ENCODE data around the gene BAG5. TPM values are rescaled to one million over a fixed set of nuclear protein-coding genes. Genes with fewer than 3 reads are reported as not detected.

BAG5 gene
- total and polyA plus RNA-seq, 2 of the 8 experiments (the other 6 are each of a cell fraction or from before 2014, with no cell fraction given) = 7.4 to 29.5 TPM

- no peak overlapping the region for H3K23ac ChIP-seq (ENCODE audit: insufficient read length)
- H2AK5ac ChIP-seq (ENCODE audit: low read depth, low read length) = peak overlapping the region; percentile 56; the same call in 1 of the 2 replicates
- ChIA-PET CTCF (ENCODE audit: partially characterized antibody) (interaction anchor here (0.9 to 28.8 kb wide), 7 partner anchors 9 to 437 kb away, joined by 3 to 921 read pairs (median 4); partner anchors contain the start of genes CKB and TRMT61A), POLR2A (ENCODE audit: partially characterized antibody) (interaction anchor here (1.6 to 29.8 kb wide), 6 partner anchors 10 to 209 kb away, joined by 3 to 844 read pairs (median 20); partner anchors contain the start of genes BAG5, CKB, COA8 and EIF5)
- H3K9ac ChIP-seq (replicated peaks in 1 of 4; ENCODE audit: extremely low read depth in 1 of 4, low read depth in 3 of 4, low read length in 3 of 4) = peak overlapping the region in 2 of 4 experiments; percentile 68 to 75; a peak in 4 of 7 replicates
- no peaks in the 10 kb centered on the region for H3K9me3 ChIP-seq (ENCODE audit: insufficient read depth in 2 of 2, low read depth in 1 of 2, low read length in 1 of 2)
- peak in 1 of 2 experiments; percentile 90 for DNase-seq (ENCODE audit: low read depth in 1 of 2, low spot score in 2 of 2)
- peak overlapping the region; percentile 40 to 86 for H3K4me2 ChIP-seq (ENCODE audit: insufficient read depth in 1 of 2, low read depth in 2 of 2, low read length in 2 of 2)
- peak overlapping the region; percentile 81; the same call in 1 of the 2 replicates for H2BK15ac ChIP-seq (ENCODE audit: low read length)
- WGBS, 2 experiments (ENCODE audit: extremely low coverage in 1 of 2, insufficient coverage in 1 of 2, insufficient read length in 1 of 2, insufficient replicate concordance in 2 of 2, low coverage in 1 of 2, low lambda C conversion rate in 2 of 2, missing lambda C conversion rate in 1 of 2) = 3% methylated on average over 10 of the region's 18 CpGs; no CpG with 5 or more reads in 1 of the 2 experiments
- H2AFZ ChIP-seq (ENCODE audit: low read length) = no peak overlapping the region
- H3K56ac ChIP-seq (replicated peaks; ENCODE audit: insufficient read length, low read depth, low read length) = peak overlapping the region; percentile 82
- H3K36me3 ChIP-seq (ENCODE audit: control insufficient read depth in 2 of 4, insufficient read depth in 4 of 4, low read length in 3 of 4) = no peaks in the 10 kb centered on the region
- H3K79me1 ChIP-seq (ENCODE audit: low read depth, low read length) = no peaks in the 10 kb centered on the region
- H3K27ac ChIP-seq (ENCODE audit: low read depth, low read length) = peak overlapping the region; percentile 94
- H2BK5ac ChIP-seq (ENCODE audit: low read depth, low read length) = peak overlapping the region; percentile 99; the same call in 1 of the 2 replicates
- no peak overlapping the region for H3K14ac ChIP-seq (ENCODE audit: insufficient read length)
- H4K5ac ChIP-seq (ENCODE audit: insufficient read length, low read depth, low read length) = peak overlapping the region; percentile 92
- H3K79me2 ChIP-seq (ENCODE audit: control insufficient read depth in 1 of 2, insufficient read depth in 2 of 2, low read length in 2 of 2) = no peaks in the 10 kb centered on the region
- peak overlapping the region; percentile 100 for H3K4ac ChIP-seq (replicated peaks; ENCODE audit: insufficient read length, low read depth, low read length)
- peak overlapping the region; percentile 96 for H2BK120ac ChIP-seq (replicated peaks; ENCODE audit: low read depth, low read length)
- no peak for FAIRE-seq
- H3K18ac ChIP-seq (ENCODE audit: extremely low read depth, low read length) = peak overlapping the region; percentile 99
- peak overlapping the region; percentile 100 for H4K91ac ChIP-seq (replicated peaks; ENCODE audit: insufficient read length, low read length)
- H3K23me2 ChIP-seq (ENCODE audit: low read depth, low read length) = no peaks in the 10 kb centered on the region
- peak overlapping the region in 3 of 4 experiments; percentile 16 to 50 (median 28); a peak in 5 of 8 replicates for H3K4me3 ChIP-seq (ENCODE audit: extremely low read depth in 1 of 4, insufficient read depth in 2 of 4, low read depth in 3 of 4, low read length in 4 of 4)
- H3K27me3 ChIP-seq (replicated peaks in 1 of 4; ENCODE audit: control insufficient read depth in 3 of 4, extremely low read depth in 1 of 4, insufficient read depth in 3 of 4, low read length in 3 of 4) = no peaks in the 10 kb centered on the region; a peak in 2 of 7 replicates
- peak overlapping the region; percentile 100 for H2BK20ac ChIP-seq (ENCODE audit: low read length)
- H4K8ac ChIP-seq (ENCODE audit: extremely low read depth, insufficient read depth, low read length) = peak overlapping the region; percentile 93; the same call in 1 of the 2 replicates
- peak overlapping the region; percentile 99; the same call in 1 of the 2 replicates for H2BK12ac ChIP-seq (ENCODE audit: low read depth, low read length)
- peaks cover 0 to 34% (median 29%) of the 10 kb centered on the region in 4 experiments; a peak in 6 of 7 replicates for H3K4me1 ChIP-seq (replicated peaks in 1 of 4; ENCODE audit: control insufficient read depth in 3 of 4, insufficient read depth in 4 of 4, low read length in 3 of 4)
- H4K20me1 ChIP-seq (replicated peaks in 1 of 2; ENCODE audit: control insufficient read depth in 1 of 2, insufficient read depth in 2 of 2, low read length in 2 of 2) = peaks cover 0 to 8% of the 10 kb centered on the region in 2 experiments
- TF ChIP-seq NRF1 (IDR thresholded peaks at IDR 0.05; ENCODE audit: low read depth, low read length) = no peak
- no peak for TF ChIP-seq RXRA (IDR thresholded peaks at IDR 0.05; ENCODE audit: insufficient read depth, low read depth, low read length)
- peak; percentile 89 for TF ChIP-seq CREB1 (IDR thresholded peaks at IDR 0.05)
- TF ChIP-seq CBX5 (IDR thresholded peaks at IDR 0.05; ENCODE audit: low read depth, low read length) = no peak
- no peak for TF ChIP-seq SRF (IDR thresholded peaks at IDR 0.05; ENCODE audit: low read depth, low read length)
- no peak for TF ChIP-seq SP4 (IDR thresholded peaks at IDR 0.05; ENCODE audit: low read length)
- 0 out of 2 replicates have a peak, but pooled peaks have one; percentile 44 for TF ChIP-seq TCF12 (IDR thresholded peaks at IDR 0.05; ENCODE audit: low read depth, low read length)
- no peak for TF ChIP-seq RNF2 (IDR thresholded peaks at IDR 0.05; ENCODE audit: borderline replicate concordance, low read depth, low read length, missing control alignments, poor library complexity, severe bottlenecking)
- peak; percentile 73 for TF ChIP-seq ASH2L (IDR thresholded peaks at IDR 0.05; ENCODE audit: low read length)
- no peak for TF ChIP-seq EZH2 (IDR thresholded peaks at IDR 0.05; ENCODE audit: low read depth, low read length, severe bottlenecking)
- TF ChIP-seq, protein P1, sequence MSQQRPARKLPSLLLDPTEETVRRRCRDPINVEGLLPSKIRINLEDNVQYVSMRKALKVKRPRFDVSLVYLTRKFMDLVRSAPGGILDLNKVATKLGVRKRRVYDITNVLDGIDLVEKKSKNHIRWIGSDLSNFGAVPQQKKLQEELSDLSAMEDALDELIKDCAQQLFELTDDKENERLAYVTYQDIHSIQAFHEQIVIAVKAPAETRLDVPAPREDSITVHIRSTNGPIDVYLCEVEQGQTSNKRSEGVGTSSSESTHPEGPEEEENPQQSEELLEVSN (IDR thresholded peaks at IDR 0.05) = no peak
- TF ChIP-seq CBX8 (IDR thresholded peaks at IDR 0.05; ENCODE audit: borderline replicate concordance, low read depth, low read length) = no peak
These were observed 19.8 kb downstream of the BAG5 start for GRCh38 chr14:103542605-103543088.

Data from H1 (cell line).